Fibroblast of the aortic adventitia (primary cell): ENCODE results near the gene RBM7. TPM values are rescaled to one million over a fixed set of nuclear protein-coding genes. Genes with fewer than 3 reads are reported as not detected.

ENCODE experiments used
- DNase-seq: peaks from one replicate; pipeline ENCODE4 v3.0.0-alpha.2; 2010; ENCODE audit warnings: low read depth
- H3K4me3 ChIP-seq: 2 replicates; pipeline ENCODE4 v1.5.1; 2011; ENCODE audit warnings: low read depth, mild to moderate bottlenecking, control low read depth, low read length, moderate library complexity
- CTCF ChIP-seq: IDR thresholded peaks from 2 replicates; pipeline ENCODE4 v1.5.1; 2011; ENCODE audit warnings: mild to moderate bottlenecking, low read length, control low read depth, inconsistent platforms; ENCODE audit not compliant: insufficient read depth
- total RNA-seq: library from RNA; depleted of rRNA; stranded (reverse); fragments of >200 nt; gene quantifications from 2 replicates; pipeline ENCODE4 v1.2.3, GENCODE V29; 2012; ENCODE audit warnings: low replicate concordance

RBM7 gene
- total RNA-seq, 1 donor: 45.6 TPM

- no peak for TF ChIP-seq CTCF
- DNase-seq: no peak
- H3K4me3 ChIP-seq: no peak overlapping the region
These were observed 20.9 kb upstream of the RBM7 start for GRCh38 chr11:114379394-114380069.

- no peak for DNase-seq
- no peak overlapping the region for H3K4me3 ChIP-seq
- TF ChIP-seq CTCF: no peak
These were observed 18.0 kb upstream of the RBM7 start for GRCh38 chr11:114382509-114382908.

GRCh38 chr11:114384487-114384886 is 16.0 kb upstream of the RBM7 start:
- no peak overlapping the region for H3K4me3 ChIP-seq
- no peak for DNase-seq
- no peak for TF ChIP-seq CTCF

- H3K4me3 ChIP-seq: no peak overlapping the region
- TF ChIP-seq CTCF: no peak
- peak; percentile 16 for DNase-seq
These were observed 14.3 kb upstream of the RBM7 start for GRCh38 chr11:114386131-114386530.

- DNase-seq: peak; percentile 61
- no peak for TF ChIP-seq CTCF
- H3K4me3 ChIP-seq: no peak overlapping the region
These were observed 13.9 kb upstream of the RBM7 start for GRCh38 chr11:114386545-114386944.

GRCh38 chr11:114392735-114393667 is 7.5 kb upstream of the RBM7 start:
- TF ChIP-seq CTCF: no peak
- H3K4me3 ChIP-seq: no peak overlapping the region
- DNase-seq: no peak
